Heart right ventricle (tissue), 16 donors: ENCODE measurements around the gene COL18A1. TPM values are rescaled to one million over a fixed set of nuclear protein-coding genes. Genes with fewer than 3 reads are reported as not detected.
"Not testable (repeated sequence)": the region's sequence is repeated elsewhere in the genome, so short reads cannot be mapped to it uniquely, and the experiment has no call there.

Experiments used
- ATAC-seq, 8 donors: fragments of 200-7000 bp; cut with Tn5 transposase; one replicate each; pipeline ENCODE4 v1.9.1; 2020; ENCODE audit warnings: mild to moderate bottlenecking in 8 of 8, moderate library complexity in 8 of 8, moderate number of reproducible peaks in 1 of 8
- DNase-seq, 2 donors: peaks; one replicate each; pipeline ENCODE4 v3.0.0-alpha.2; 2020
- H3K27ac ChIP-seq, 10 donors: fragments of 200-600 bp; sonication (generic) in 2 of 10; one replicate each; pipeline versions ENCODE4 v1.5.0 to v1.8.0; 2020 to 2022; ENCODE audit warnings: mild to moderate bottlenecking in 3 of 10
- H3K27me3 ChIP-seq, 7 donors: fragments of 200-600 bp; one replicate each; pipeline ENCODE4 v1.8.0; 2021 to 2022; ENCODE audit warnings: mild to moderate bottlenecking in 2 of 7
- H3K36me3 ChIP-seq, 9 donors: fragments of 200-600 bp; sonication (generic) in 1 of 9; one replicate each; pipeline versions ENCODE4 v1.5.0 to v1.8.0; 2020 to 2022; ENCODE audit warnings: mild to moderate bottlenecking in 2 of 9
- H3K4me1 ChIP-seq, 9 donors: fragments of 200-600 bp; sonication (generic) in 1 of 9; one replicate each; pipeline versions ENCODE4 v1.5.0 to v1.8.0; 2020 to 2022; ENCODE audit warnings: mild to moderate bottlenecking in 4 of 9
- H3K4me3 ChIP-seq, 10 donors: fragments of 200-600 bp; sonication (generic) in 2 of 10; one replicate each; pipeline versions ENCODE4 v1.5.0 to v1.8.0; 2020 to 2022; ENCODE audit warnings: mild to moderate bottlenecking in 7 of 10, moderate library complexity in 2 of 10
- H3K9me3 ChIP-seq, 11 donors: fragments of 200-600 bp in 10 of 11; sonication (generic) in 2 of 11; one replicate each; pipeline versions ENCODE4 v1.5.0 to v1.8.0; 2013 to 2022; ENCODE audit warnings: mild to moderate bottlenecking in 2 of 11, control low read depth in 1 of 11, moderate library complexity in 1 of 11
- WGBS, 2 donors: extraction: QIAGEN DNeasy Blood & Tissue Kit; methylation state at CpG; one replicate each; pipeline ENCODE4 v1.1.7; 2013; ENCODE audit warnings: inconsistent platforms in 1 of 2; 5-methylcytosine and 5-hydroxymethylcytosine counted together
- intact Hi-C, 10 donors: fragments of 100-400 bp; cut with DNase I; formaldehyde crosslinking; loops; one replicate each; pipeline versions ENCODE4 v1.11.1 to v1.14.2; 2022
- polyA plus RNA-seq, 2 donors: library from polyadenylated mRNA; stranded (reverse); fragments of 200-250 nt; gene quantifications; one replicate each; pipeline ENCODE4 v1.2.3, GENCODE V29; 2013
- total RNA-seq, 10 donors: library from RNA; stranded (reverse); fragmentation: NEBNext Ultra II Directional in 3 of 10; extraction: Animal tissue kit (Norgen Biotek cat#: 25700) in 3 of 10; gene quantifications; one replicate each; pipeline versions ENCODE4 v1.2.1 to v1.2.4, GENCODE V29; 2021 to 2023
- TF ChIP-seq, protein P1 (sequence below), 9 donors: fragments of 200-600 bp; sonication (generic) in 2 of 9; IDR thresholded peaks; one replicate each; pipeline versions ENCODE4 v1.5.0 to v1.8.0; 2021 to 2022; ENCODE audit warnings: antibody characterized with exemption in 9 of 9, mild to moderate bottlenecking in 5 of 9, moderate library complexity in 1 of 9
- donor health status: Arrhythmogenic right ventricular cardiomyopathy.
- donor health status: ischemic (EF 13 %, LVEDD 7.1; RV severe dilation, severe dysfunction).
- donor health status: healthy with polysubstance abuse.
- donor health status: DM: no; HTN: yes; CAD: no.
- donor health status: DM: no; HTN: no; CAD: no.
- donor health status: ischemic (EF 25% LVEDD 6.9; RV normal size, moderate dysfunction).
- donor health status: ischemic (EF 25% LVEDD 5.7; RV mildly dilated, moderate dysfunction).
- donor health status: healthy.
- donor health status: DM: yes; HTN: yes; CAD: no.
- donor health status: Ischemic cardiomyopathy.
- donor health status: ischemic (EF 35%, LVEDD 5.7; RV mildly dilated, moderate dysfunction).
- donor health status: nonischemic (EF 11% LVEDD 7.7; RV severe dilation, severe dysfunction).
- donor health status: DM: yes; HTN: yes; CAD: no.
- donor health status: PGD.
- donor health status: ischemic (EF 29% LVEDD 5.4; RV normal size, mild dysfunction).
- donor health status: nonischemic (EF 23%, LVEDD 6.1; RV moderate dilation, normal function).

The COL18A1 gene
- total and polyA plus RNA-seq, 12 donors: 33.7 to 87.1 (median 52.6) TPM

DNA sequence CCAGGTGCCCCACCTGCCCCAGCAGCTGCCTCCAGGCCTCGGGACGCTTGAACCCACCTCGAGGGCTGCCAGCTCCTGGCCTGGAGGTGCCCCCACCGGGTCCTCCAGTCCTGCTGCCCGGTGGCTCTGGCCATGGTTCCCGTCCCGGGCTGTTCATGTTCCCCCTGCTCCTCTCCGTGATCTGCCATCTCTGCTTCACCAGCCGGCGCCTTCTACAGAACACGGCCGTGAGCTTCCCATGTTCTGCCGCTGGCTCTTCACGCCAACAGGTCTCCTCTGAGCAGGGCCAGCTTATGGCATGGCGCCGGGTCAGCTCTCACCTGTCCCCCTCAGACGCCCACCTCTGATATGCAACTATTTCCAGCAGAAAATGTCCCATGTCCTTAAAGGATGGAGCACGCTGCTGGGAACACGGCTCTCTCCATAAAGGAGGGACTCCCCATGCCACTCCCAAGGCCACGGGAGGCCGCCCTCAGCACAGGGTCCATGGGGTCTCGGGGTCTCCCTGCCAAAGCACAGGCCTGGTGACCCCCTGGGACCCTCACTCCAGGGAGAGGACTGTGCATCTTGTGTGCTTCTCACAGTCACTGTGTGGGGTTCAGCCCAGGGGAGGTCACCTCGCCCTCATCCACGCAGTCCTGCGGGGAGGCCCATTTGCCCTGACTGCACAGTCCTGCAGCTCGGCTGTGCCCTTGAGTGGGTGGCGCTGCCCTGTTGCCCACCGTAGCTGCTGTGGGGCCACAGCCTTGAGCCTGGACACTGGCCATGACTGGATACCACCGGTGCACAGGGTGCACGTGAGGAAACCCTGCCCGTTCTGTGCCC, 36.7 kb downstream of the COL18A1 start:
- 95% methylated on average over 31 of the region's 31 CpGs for WGBS, 2 donors
- no peak for ATAC-seq
- no peaks in the 10 kb centered on the region for H3K36me3 ChIP-seq
- intact Hi-C loops: loop anchor here in 3 of 10 donors (5.0 to 10.0 kb wide), 2 partner anchors 294 to 297 kb away; no protein-coding TSS in a partner anchor
- H3K4me3 ChIP-seq: no peak overlapping the region
- H3K27ac ChIP-seq: no peak overlapping the region
- peak in 1 of 2 donors; percentile 12 for DNase-seq
- TF ChIP-seq, protein P1, sequence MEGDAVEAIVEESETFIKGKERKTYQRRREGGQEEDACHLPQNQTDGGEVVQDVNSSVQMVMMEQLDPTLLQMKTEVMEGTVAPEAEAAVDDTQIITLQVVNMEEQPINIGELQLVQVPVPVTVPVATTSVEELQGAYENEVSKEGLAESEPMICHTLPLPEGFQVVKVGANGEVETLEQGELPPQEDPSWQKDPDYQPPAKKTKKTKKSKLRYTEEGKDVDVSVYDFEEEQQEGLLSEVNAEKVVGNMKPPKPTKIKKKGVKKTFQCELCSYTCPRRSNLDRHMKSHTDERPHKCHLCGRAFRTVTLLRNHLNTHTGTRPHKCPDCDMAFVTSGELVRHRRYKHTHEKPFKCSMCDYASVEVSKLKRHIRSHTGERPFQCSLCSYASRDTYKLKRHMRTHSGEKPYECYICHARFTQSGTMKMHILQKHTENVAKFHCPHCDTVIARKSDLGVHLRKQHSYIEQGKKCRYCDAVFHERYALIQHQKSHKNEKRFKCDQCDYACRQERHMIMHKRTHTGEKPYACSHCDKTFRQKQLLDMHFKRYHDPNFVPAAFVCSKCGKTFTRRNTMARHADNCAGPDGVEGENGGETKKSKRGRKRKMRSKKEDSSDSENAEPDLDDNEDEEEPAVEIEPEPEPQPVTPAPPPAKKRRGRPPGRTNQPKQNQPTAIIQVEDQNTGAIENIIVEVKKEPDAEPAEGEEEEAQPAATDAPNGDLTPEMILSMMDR (IDR thresholded peaks at IDR 0.05): no peak
- H3K9me3 ChIP-seq: peaks cover 0 to 12% (median 3%) of the 10 kb centered on the region in 11 donors
- no peaks in the 10 kb centered on the region for H3K27me3 ChIP-seq
- H3K4me1 ChIP-seq: peaks cover 0 to 18% (median 15%) of the 10 kb centered on the region in 9 donors

DNA sequence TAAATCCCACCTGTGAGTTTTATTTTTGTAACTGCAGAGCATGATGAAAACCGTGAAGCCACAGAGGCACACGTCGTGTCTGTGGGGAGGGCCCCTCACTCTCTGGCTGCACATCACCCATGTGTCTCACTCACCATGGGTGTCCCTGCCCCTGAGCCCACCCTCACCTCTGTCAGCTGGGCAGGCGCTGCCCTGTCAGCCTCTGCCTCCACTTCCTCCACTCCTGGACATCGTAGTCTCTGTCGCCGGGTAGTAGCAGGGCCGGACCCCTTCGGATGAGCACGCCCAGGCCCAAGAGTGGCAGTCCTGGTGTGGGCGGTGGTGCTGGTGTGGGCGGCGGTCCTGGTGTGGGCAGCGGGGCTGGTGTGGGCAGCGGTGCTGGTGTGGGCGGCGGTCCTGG, 37.3 kb downstream of the COL18A1 start:
- no peaks in the 10 kb centered on the region for H3K27me3 ChIP-seq
- H3K4me1 ChIP-seq: peaks cover 0 to 18% (median 15%) of the 10 kb centered on the region in 9 donors
- no peak overlapping the region for H3K27ac ChIP-seq
- TF ChIP-seq, protein P1 (IDR thresholded peaks at IDR 0.05): no peak
- intact Hi-C loops: loop anchor here in 3 of 10 donors (5.0 to 10.0 kb wide), 2 partner anchors 295 to 297 kb away; no protein-coding TSS in a partner anchor
- ATAC-seq: no peak
- H3K36me3 ChIP-seq: no peaks in the 10 kb centered on the region
- H3K4me3 ChIP-seq: no peak overlapping the region
- DNase-seq: peak in 1 of 2 donors; percentile 8
- 97 to 98% methylated on average over 15 to 17 of the region's 17 CpGs for WGBS, 2 donors
- H3K9me3 ChIP-seq: peaks cover 0 to 19% (median 6%) of the 10 kb centered on the region in 11 donors

DNA sequence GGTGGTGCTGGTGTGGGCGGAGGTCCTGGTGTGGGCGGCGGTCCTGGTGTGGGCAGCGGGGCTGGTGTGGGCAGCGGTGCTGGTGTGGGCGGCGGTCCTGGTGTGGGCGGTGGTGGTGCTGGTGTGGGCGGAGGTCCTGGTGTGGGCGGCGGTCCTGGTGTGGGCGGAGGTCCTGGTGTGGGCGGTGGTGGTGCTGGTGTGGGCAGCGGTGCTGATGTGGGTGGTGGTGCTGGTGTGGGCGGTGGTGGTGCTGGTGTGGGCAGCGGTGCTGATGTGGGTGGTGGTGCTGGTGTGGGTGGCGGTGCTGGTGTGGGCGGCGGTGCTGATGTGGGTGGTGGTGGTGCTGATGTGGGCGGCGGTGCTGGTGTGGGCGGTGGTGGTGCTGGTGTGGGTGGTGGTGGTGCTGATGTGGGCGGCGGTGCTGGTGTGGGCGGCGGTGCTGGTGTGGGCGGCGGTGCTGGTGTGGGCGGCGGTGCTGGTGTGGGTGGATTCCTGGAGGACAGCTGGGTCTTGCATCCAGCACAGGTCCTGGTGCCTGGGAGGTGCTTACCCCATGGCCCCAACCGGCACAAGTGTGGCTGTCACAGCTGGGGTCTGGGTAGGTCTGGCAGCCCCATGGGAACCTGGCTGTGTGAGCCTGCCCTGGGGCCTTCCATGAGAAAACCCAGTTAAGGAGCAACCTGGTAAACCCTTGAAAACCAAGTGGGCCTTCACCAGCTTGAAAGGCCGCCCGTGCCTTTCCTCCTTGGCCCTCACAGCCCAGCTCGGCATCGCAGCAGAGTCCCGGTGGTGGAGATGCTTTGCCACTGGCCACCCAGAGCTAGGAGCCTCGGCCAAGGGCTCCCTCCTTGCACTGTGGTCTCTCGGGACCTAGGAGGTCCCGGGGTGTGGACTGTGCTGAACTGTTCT, 38.0 kb downstream of the COL18A1 start:
- intact Hi-C loops: loop anchor here in 3 of 10 donors (5.0 to 10.0 kb wide), 2 partner anchors 296 to 298 kb away; no protein-coding TSS in a partner anchor
- H3K36me3 ChIP-seq, H3K27me3 ChIP-seq, H3K4me3 ChIP-seq, H3K27ac ChIP-seq, ATAC-seq: not testable (repeated sequence)
- DNase-seq: peak in 1 of 2 donors; percentile 10
- Histone ChIP-seq H3K9me3 (peaks cover 0 to 20% (median 6%) of the 10 kb centered on the region in 11 donors), H3K4me1 (peaks cover 0 to 18% (median 15%) of the 10 kb centered on the region in 9 donors)
- WGBS, 2 donors: 92 to 95% methylated on average over 25 to 38 of the region's 39 CpGs

DNA sequence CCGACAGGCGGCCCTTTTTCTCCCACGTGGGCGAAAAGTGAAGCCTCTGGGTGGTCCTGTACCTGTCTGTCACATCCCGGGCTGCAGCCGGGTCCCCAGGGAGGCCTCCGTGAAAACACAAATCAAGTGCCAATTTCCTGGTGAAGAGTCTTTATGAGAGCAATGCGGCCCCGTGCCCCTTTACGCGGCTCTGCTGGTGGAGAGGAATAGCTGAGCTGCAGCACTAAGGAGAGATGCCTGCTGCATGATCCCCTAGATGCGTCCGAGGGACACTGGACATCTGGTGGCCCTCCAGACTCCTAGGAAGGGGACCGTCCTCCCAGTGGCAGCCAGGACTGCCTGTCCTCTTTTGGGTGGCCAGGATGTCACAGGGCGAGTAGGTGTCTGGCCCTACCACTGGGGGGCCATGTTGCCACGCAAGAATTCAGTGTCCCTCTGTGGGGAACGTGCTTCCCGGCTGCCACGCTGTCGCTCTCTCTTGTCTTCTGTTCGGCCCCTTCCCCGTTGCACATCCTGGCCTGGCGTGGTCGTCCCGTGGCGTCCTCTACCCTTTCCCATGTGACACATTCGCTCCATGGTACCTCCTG, 38.7 kb downstream of the COL18A1 start:
- Histone ChIP-seq H3K9me3 (peaks cover 0 to 20% (median 6%) of the 10 kb centered on the region in 11 donors), H3K4me1 (peaks cover 0 to 13% (median 11%) of the 10 kb centered on the region in 9 donors), H3K4me3 (no peak overlapping the region), H3K27ac (no peak overlapping the region), H3K36me3 (peaks cover 0 to 8% (median 0%) of the 10 kb centered on the region in 9 donors), H3K27me3 (no peaks in the 10 kb centered on the region)
- DNase-seq: peak in 1 of 2 donors; percentile 10
- ATAC-seq: no peak
- intact Hi-C loops: loop anchor here in 3 of 10 donors (5.0 to 10.0 kb wide), 2 partner anchors 296 to 299 kb away; no protein-coding TSS in a partner anchor
- TF ChIP-seq, protein P1 (IDR thresholded peaks at IDR 0.05): peak in 1 of 9 donors; percentile 10
- 92 to 93% methylated on average over 27 of the region's 27 CpGs for WGBS, 2 donors
